HFFc6 (cell line): ENCODE data around the gene GPR146. TPM values are rescaled to one million over a fixed set of nuclear protein-coding genes. Genes with fewer than 3 reads are reported as not detected.

Experiments
- DNase-seq: peaks from one replicate; pipeline ENCODE4 v3.0.0-alpha.2; 2018
- H3K27ac Mint-ChIP-seq: 2 replicates; pipeline ENCODE4 v1.8.0; 2020; ENCODE audit warnings: mild to moderate bottlenecking, mixed read lengths
- H3K27me3 Mint-ChIP-seq: 2 replicates; pipeline ENCODE4 v1.8.0; 2021; ENCODE audit warnings: mild to moderate bottlenecking, moderate library complexity, mixed read lengths; ENCODE audit not compliant: insufficient read depth
- H3K36me3 Mint-ChIP-seq: 2 replicates; pipeline ENCODE4 v1.8.0; 2021; ENCODE audit warnings: low read depth, mixed read lengths
- H3K4me1 Mint-ChIP-seq: 2 replicates; pipeline ENCODE4 v1.8.0; 2020; ENCODE audit warnings: low read depth, mixed read lengths
- H3K4me3 Mint-ChIP-seq: 2 replicates; pipeline ENCODE4 v1.8.0; 2020; ENCODE audit warnings: mild to moderate bottlenecking, moderate library complexity, mixed read lengths
- H3K9me3 Mint-ChIP-seq: 2 replicates; pipeline ENCODE4 v1.8.0; 2020; ENCODE audit warnings: mild to moderate bottlenecking, mixed read lengths
- total RNA-seq, 6 experiments: library from RNA; stranded (reverse); fragmentation: NEBNext Ultra II Directional; extraction: Animal tissue kit (Norgen Biotek cat#: 25700); gene quantifications; 2 replicates in 1 of 6; 3 replicates in 5 of 6; pipeline ENCODE4 v1.2.3, GENCODE V29; 2021
- TF ChIP-seq, protein P1 (sequence below): fragments of 200-600 bp; sonication (generic); IDR thresholded peaks from 2 replicates; pipeline ENCODE4 v1.5.0; 2021; ENCODE audit warnings: antibody characterized with exemption, mild to moderate bottlenecking

The GPR146 gene
- total RNA-seq, 6 experiments from 2014 or later: 0.26 to 0.92 (median 0.52) TPM

GRCh38 chr7:1054438-1054837, 10.1 kb downstream of the GPR146 start:
- H3K36me3 Mint-ChIP-seq: no peaks in the 10 kb centered on the region
- TF ChIP-seq, protein P1, sequence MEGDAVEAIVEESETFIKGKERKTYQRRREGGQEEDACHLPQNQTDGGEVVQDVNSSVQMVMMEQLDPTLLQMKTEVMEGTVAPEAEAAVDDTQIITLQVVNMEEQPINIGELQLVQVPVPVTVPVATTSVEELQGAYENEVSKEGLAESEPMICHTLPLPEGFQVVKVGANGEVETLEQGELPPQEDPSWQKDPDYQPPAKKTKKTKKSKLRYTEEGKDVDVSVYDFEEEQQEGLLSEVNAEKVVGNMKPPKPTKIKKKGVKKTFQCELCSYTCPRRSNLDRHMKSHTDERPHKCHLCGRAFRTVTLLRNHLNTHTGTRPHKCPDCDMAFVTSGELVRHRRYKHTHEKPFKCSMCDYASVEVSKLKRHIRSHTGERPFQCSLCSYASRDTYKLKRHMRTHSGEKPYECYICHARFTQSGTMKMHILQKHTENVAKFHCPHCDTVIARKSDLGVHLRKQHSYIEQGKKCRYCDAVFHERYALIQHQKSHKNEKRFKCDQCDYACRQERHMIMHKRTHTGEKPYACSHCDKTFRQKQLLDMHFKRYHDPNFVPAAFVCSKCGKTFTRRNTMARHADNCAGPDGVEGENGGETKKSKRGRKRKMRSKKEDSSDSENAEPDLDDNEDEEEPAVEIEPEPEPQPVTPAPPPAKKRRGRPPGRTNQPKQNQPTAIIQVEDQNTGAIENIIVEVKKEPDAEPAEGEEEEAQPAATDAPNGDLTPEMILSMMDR: no peak
- H3K27me3 Mint-ChIP-seq: peaks cover 1% of the 10 kb centered on the region
- H3K27ac Mint-ChIP-seq: no peak overlapping the region
- DNase-seq: no peak
- H3K4me1 Mint-ChIP-seq: no peaks in the 10 kb centered on the region
- no peaks in the 10 kb centered on the region for H3K9me3 Mint-ChIP-seq
- H3K4me3 Mint-ChIP-seq: no peak overlapping the region

- TF ChIP-seq, protein P1: no peak
- Mint-ChIP-seq H3K4me3 (no peak overlapping the region), H3K27ac (no peak overlapping the region), H3K36me3 (no peaks in the 10 kb centered on the region), H3K27me3 (peaks cover 1% of the 10 kb centered on the region), H3K4me1 (no peaks in the 10 kb centered on the region), H3K9me3 (no peaks in the 10 kb centered on the region)
- DNase-seq: no peak
These were observed 10.6 kb downstream of the GPR146 start for GRCh38 chr7:1054861-1055450.

DNA sequence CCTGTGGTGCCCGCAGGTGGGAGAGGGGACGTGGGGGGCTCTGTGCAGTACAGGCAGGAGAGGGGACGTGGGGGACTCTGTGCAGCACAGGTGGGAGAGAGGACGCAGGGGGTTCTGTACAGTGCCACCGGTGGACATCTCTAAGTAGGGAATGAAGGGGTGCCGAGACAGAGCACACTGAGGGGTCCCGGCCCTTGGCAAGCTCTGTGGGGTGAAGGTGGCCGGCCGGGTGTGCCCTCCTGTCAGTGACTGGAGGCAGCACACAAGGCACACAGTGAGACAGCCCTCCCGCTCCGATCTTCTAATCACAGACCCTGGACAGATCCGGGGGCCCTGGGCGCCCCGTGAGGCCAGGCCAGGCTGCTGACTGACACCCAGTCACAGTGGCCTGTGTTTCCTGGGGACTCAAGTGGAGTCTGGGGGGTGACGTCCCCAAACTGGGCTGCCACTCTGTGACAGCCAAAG, 11.2 kb downstream of the GPR146 start:
- TF ChIP-seq, protein P1: no peak
- no peak for DNase-seq
- Mint-ChIP-seq H3K4me1 (no peaks in the 10 kb centered on the region), H3K27me3 (peaks cover 1% of the 10 kb centered on the region), H3K4me3 (no peak overlapping the region), H3K36me3 (no peaks in the 10 kb centered on the region), H3K9me3 (no peaks in the 10 kb centered on the region), H3K27ac (no peak overlapping the region)

- TF ChIP-seq, protein P1: no peak
- no peak overlapping the region for H3K4me3 Mint-ChIP-seq
- H3K36me3 Mint-ChIP-seq: no peaks in the 10 kb centered on the region
- H3K4me1 Mint-ChIP-seq: no peaks in the 10 kb centered on the region
- no peak for DNase-seq
- H3K27ac Mint-ChIP-seq: no peak overlapping the region
- H3K9me3 Mint-ChIP-seq: no peaks in the 10 kb centered on the region
- H3K27me3 Mint-ChIP-seq: peaks cover 1% of the 10 kb centered on the region
These were observed 11.8 kb downstream of the GPR146 start for GRCh38 chr7:1055956-1056784.

GRCh38 chr7:1056785-1057410, 12.6 kb downstream of the GPR146 start:
- H3K9me3 Mint-ChIP-seq: no peaks in the 10 kb centered on the region
- no peak overlapping the region for H3K4me3 Mint-ChIP-seq
- no peaks in the 10 kb centered on the region for H3K36me3 Mint-ChIP-seq
- no peaks in the 10 kb centered on the region; the same call in 1 of the 2 replicates for H3K27me3 Mint-ChIP-seq
- no peaks in the 10 kb centered on the region for H3K4me1 Mint-ChIP-seq
- TF ChIP-seq, protein P1: no peak
- no peak for DNase-seq
- no peak overlapping the region for H3K27ac Mint-ChIP-seq
